Right atrium auricular region (tissue), 2 donors: ENCODE measurements around the gene ABCA7. TPM values are rescaled to one million over a fixed set of nuclear protein-coding genes. Genes with fewer than 3 reads are reported as not detected.

Experiments used
- DNase-seq: peaks from one replicate; pipeline ENCODE4 v3.0.0-alpha.2; 2019; ENCODE audit warnings: low spot score
- H3K27ac ChIP-seq, 2 donors: fragments of 200-600 bp; sonication (generic); 1 replicate in 1 of 2; 2 replicates in 1 of 2; pipeline ENCODE4 v1.5.1; 2016 to 2019
- H3K27me3 ChIP-seq, 2 donors: fragments of 200-600 bp; sonication (generic); one replicate each; pipeline versions ENCODE4 v1.5.1 to v1.6.0; 2017 to 2019
- H3K36me3 ChIP-seq: fragments of 200-600 bp; sonication (generic); one replicate; pipeline ENCODE4 v1.5.1; 2016
- H3K4me1 ChIP-seq, 2 donors: fragments of 200-600 bp; sonication (generic); one replicate each; pipeline versions ENCODE4 v1.5.1 to v1.6.0; 2017 to 2019
- H3K4me3 ChIP-seq, 2 donors: fragments of 200-600 bp; sonication (generic); 1 replicate in 1 of 2; 2 replicates in 1 of 2; pipeline ENCODE4 v1.5.1; 2017 to 2019; ENCODE audit warnings: mild to moderate bottlenecking in 1 of 2, moderate library complexity in 1 of 2
- H3K9me3 ChIP-seq, 2 donors: fragments of 200-600 bp; sonication (generic); one replicate each; pipeline ENCODE4 v1.5.1; 2019
- CTCF ChIP-seq, 2 donors: fragments of 200-600 bp; sonication (generic); IDR thresholded peaks; one replicate each; pipeline ENCODE4 v1.5.1; 2019; ENCODE audit warnings: antibody characterized with exemption in 2 of 2
- total RNA-seq, 2 donors: library from RNA; depleted of rRNA; stranded (reverse); fragments of >200 nt; gene quantifications; one replicate each; pipeline ENCODE4 v1.1.0, GENCODE V29; 2016

ABCA7 gene
- total RNA-seq, 2 donors from 2014 or later = 4.8 to 5.9 TPM

DNA sequence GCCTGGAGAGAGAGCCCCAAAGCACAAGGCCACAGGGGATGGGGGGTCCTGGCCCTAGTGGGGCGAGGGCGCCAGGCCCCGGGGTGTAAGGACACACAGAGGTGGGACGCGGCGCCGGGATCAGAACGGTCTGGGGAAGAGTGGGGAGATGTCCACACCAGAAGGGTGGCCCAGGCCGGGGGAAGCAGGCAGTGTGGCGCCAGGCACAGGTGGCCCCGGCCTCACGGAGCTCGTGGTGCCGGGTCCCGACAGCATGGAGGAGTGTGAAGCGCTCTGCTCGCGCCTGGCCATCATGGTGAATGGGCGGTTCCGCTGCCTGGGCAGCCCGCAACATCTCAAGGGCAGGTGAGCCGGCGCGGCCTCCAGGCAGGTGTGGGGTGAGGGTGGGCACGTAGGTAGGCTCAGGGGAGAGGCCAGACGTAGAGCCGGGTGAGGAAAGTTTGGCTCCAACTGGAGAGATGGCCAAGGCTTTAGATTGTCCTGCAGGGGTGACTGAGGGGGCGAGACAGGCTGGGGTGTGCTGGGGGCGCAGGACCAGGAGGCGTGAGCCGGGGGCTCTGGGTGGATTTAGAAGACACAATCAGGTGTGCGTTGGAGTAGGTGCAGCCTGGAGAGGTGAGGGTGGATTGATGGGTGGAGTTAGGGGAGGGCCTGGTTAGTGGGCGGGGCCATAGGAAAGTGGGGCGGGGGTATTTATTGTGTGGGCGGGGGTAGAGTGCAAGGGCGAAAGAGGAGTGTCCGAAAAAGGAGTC is 24.2 kb downstream of the ABCA7 start:
- Histone ChIP-seq H3K27me3 (peaks cover 7 to 17% of the 10 kb centered on the region in 2 donors), H3K27ac (no peak overlapping the region), H3K4me3 (no peak overlapping the region), H3K9me3 (peaks cover 0 to 11% of the 10 kb centered on the region in 2 donors), H3K36me3 (no peaks in the 10 kb centered on the region), H3K4me1 (peaks cover 0 to 33% of the 10 kb centered on the region in 2 donors)
- TF ChIP-seq CTCF (IDR thresholded peaks at IDR 0.05) = no peak
- no peak for DNase-seq

- Histone ChIP-seq H3K27ac (no peak overlapping the region), H3K4me3 (no peak overlapping the region), H3K27me3 (peaks cover 9 to 22% of the 10 kb centered on the region in 2 donors), H3K4me1 (peaks cover 0 to 38% of the 10 kb centered on the region in 2 donors), H3K9me3 (peaks cover 0 to 3% of the 10 kb centered on the region in 2 donors), H3K36me3 (no peaks in the 10 kb centered on the region)
- TF ChIP-seq CTCF (IDR thresholded peaks at IDR 0.05) = peak; percentile 77 to 80
- DNase-seq = no peak
Observed at GRCh38 chr19:1064661-1065605, 25.0 kb downstream of the ABCA7 start.

- no peaks in the 10 kb centered on the region for H3K9me3 ChIP-seq
- H3K27ac ChIP-seq = no peak overlapping the region
- H3K27me3 ChIP-seq = peaks cover 11 to 22% of the 10 kb centered on the region in 2 donors
- no peak for DNase-seq
- no peak for TF ChIP-seq CTCF (IDR thresholded peaks at IDR 0.05)
- H3K4me3 ChIP-seq = no peak overlapping the region
- peaks cover 0 to 38% of the 10 kb centered on the region in 2 donors for H3K4me1 ChIP-seq
- H3K36me3 ChIP-seq = no peaks in the 10 kb centered on the region
Observed at GRCh38 chr19:1065606-1066109, 25.8 kb downstream of the ABCA7 start.

- H3K27ac ChIP-seq = no peak overlapping the region
- no peak for TF ChIP-seq CTCF (IDR thresholded peaks at IDR 0.05)
- H3K36me3 ChIP-seq = no peaks in the 10 kb centered on the region
- no peak for DNase-seq
- peaks cover 0 to 39% of the 10 kb centered on the region in 2 donors for H3K4me1 ChIP-seq
- H3K27me3 ChIP-seq = peaks cover 11 to 22% of the 10 kb centered on the region in 2 donors
- no peaks in the 10 kb centered on the region for H3K9me3 ChIP-seq
- H3K4me3 ChIP-seq = peak overlapping the region in 1 of 2 donors; percentile 48
Observed at GRCh38 chr19:1066251-1066747, 26.4 kb downstream of the ABCA7 start.

DNA sequence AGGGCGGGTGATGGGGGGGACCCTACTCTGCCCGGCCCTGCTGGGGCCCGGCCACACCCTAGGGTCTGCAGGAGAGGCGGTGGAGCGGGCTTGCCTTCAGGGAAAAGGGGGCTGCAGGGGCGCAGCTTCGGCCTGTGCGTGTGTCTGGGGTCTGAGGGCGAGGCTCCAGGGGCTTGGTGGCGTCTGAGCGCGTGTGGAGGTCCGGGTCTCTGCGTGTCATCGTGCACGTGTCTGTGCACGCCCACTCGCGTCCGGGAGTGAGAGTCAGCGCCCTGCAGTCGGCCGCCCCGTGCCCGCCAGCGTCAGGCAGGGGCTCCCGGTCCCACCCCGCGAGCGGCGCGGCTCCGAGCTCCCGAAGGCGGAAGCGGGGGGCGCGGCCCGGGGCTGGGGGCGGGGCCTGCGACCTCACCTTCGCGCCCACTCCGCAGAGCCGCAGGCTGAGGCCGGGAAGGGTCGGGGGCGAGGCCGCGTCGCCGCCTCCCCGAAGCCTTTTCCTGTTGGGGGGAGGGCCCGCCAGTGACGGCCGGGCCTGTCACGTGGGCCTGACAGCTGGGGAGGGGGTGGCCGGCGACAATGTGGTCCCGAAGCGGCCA is 26.9 kb downstream of the ABCA7 start, which contains the start of gene ARHGAP45:
Gene ARHGAP45 (plus strand): TSS at position 420 of the 593 bp plus-strand sequence. CDS start 239 bp downstream, outside the sequence.
- Histone ChIP-seq H3K36me3 (no peaks in the 10 kb centered on the region), H3K27me3 (peaks cover 11 to 22% of the 10 kb centered on the region in 2 donors), H3K4me3 (peak within 1 kb of the TSS; percentile 26 to 48), H3K27ac (peak within 1 kb of the TSS; percentile 12 to 48), H3K9me3 (no peaks in the 10 kb centered on the region), H3K4me1 (peaks cover 0 to 44% of the 10 kb centered on the region in 2 donors)
- no peak for DNase-seq
- TF ChIP-seq CTCF (IDR thresholded peaks at IDR 0.05) = no peak
